ENCODE data around the gene SCG3. TPM values are rescaled to one million over a fixed set of nuclear protein-coding genes. Genes with fewer than 3 reads are reported as not detected.

SCG3 gene
- total and polyA plus RNA-seq, 2 of the 4 experiments (the other 2 are of a cell fraction) = 0.02 TPM; not detected in 1

- Histone ChIP-seq H3K79me1 (ENCODE audit: low read depth in 1 of 2, low read length in 2 of 2) (no peaks in the 10 kb centered on the region), H2AFZ (replicated peaks; ENCODE audit: low read length, poor library complexity) (no peak overlapping the region), H4K20me1 (ENCODE audit: insufficient read depth, low read length) (no peaks in the 10 kb centered on the region), H3K14ac (replicated peaks; ENCODE audit: low read depth, low read length) (no peak overlapping the region), H3K27ac (ENCODE audit: insufficient read depth, low read length) (no peak overlapping the region), H3K4me2 (ENCODE audit: low read depth, low read length) (no peak overlapping the region), H3K9me1 (ENCODE audit: insufficient read depth, low read length) (no peaks in the 10 kb centered on the region), H3K9ac (ENCODE audit: low read depth, low read length) (no peak overlapping the region), H2BK5ac (ENCODE audit: low read depth, low read length, poor library complexity, severe bottlenecking) (no peak overlapping the region), H3K36me3 (ENCODE audit: control insufficient read depth, insufficient read depth, low read length) (no peaks in the 10 kb centered on the region), H3K4me1 (ENCODE audit: control insufficient read depth, insufficient read depth, low read length) (no peaks in the 10 kb centered on the region), H2AK5ac (ENCODE audit: low read depth, low read length) (no peak overlapping the region), H4K5ac (ENCODE audit: low read depth, low read length) (no peak overlapping the region), H2BK120ac (ENCODE audit: low read depth, low read length) (no peak overlapping the region), H4K91ac (ENCODE audit: insufficient read depth, low read depth, low read length) (no peak overlapping the region), H2AK9ac (replicated peaks; ENCODE audit: low read depth, low read length, poor library complexity) (no peak overlapping the region), H2BK20ac (ENCODE audit: low read depth, low read length) (no peak overlapping the region), H3K9me3 (ENCODE audit: control insufficient read depth, insufficient read depth, low read length) (no peaks in the 10 kb centered on the region), H3K56ac (ENCODE audit: extremely low read depth, insufficient read depth, low read length) (no peak overlapping the region), H3K4ac (ENCODE audit: low read depth, low read length) (no peak overlapping the region), H4K8ac (ENCODE audit: low read depth in 2 of 2, low read length in 2 of 2) (no peak overlapping the region), H3K23ac (ENCODE audit: low read depth, low read length) (no peak overlapping the region), H3K27me3 (ENCODE audit: control insufficient read depth, insufficient read depth, low read length) (peaks cover 2% of the 10 kb centered on the region; the same call in 1 of the 2 replicates), H2BK15ac (ENCODE audit: low read depth, low read length) (no peak overlapping the region), H3K4me3 (ENCODE audit: insufficient read depth, low read depth, low read length) (no peak overlapping the region), H3K18ac (ENCODE audit: low read depth, low read length) (no peak overlapping the region)
- DNase-seq (no peak), ATAC-seq (ENCODE audit: low read depth) (no peak)
- dilution Hi-C loops (cut with HindIII; ENCODE audit: low sequenced_read_pairs, unreplicated experiment) (no loop called here), intact Hi-C loops (cut with micrococcal nuclease) (loop anchor here (10.0 kb wide), 1 partner anchor 256 kb away; no protein-coding TSS in a partner anchor), in situ Hi-C loops (cut with MboI; ENCODE audit: low sequenced_read_pairs) (no loop called here)
- no peak for TF ChIP-seq MAFK (IDR thresholded peaks at IDR 0.05; ENCODE audit: low read depth, low read length)
- no peak for TF ChIP-seq RFX5 (IDR thresholded peaks at IDR 0.05; ENCODE audit: low read depth, low read length)
- TF ChIP-seq RAD21 (IDR thresholded peaks at IDR 0.05; ENCODE audit: low read length) = no peak
- TF ChIP-seq USF2 (IDR thresholded peaks at IDR 0.05; ENCODE audit: low read depth, low read length) = no peak
- TF ChIP-seq RCOR1 (IDR thresholded peaks at IDR 0.05; ENCODE audit: insufficient replicate concordance, low read length) = no peak
- no peak for TF ChIP-seq CTCF (conservative IDR thresholded peaks at IDR 0.05; ENCODE audit: low read depth, low read length)
- no peak for TF ChIP-seq CHD1 (IDR thresholded peaks at IDR 0.05; ENCODE audit: low read depth, low read length)
- no peak for TF ChIP-seq ELK1 (IDR thresholded peaks at IDR 0.05; ENCODE audit: borderline replicate concordance, low read depth, low read length)
- no peak for TF ChIP-seq FOS (IDR thresholded peaks at IDR 0.05; ENCODE audit: low read depth, low read length)
- TF ChIP-seq SMC3 (IDR thresholded peaks at IDR 0.05; ENCODE audit: low read depth, low read length) = no peak
- no peak for TF ChIP-seq BHLHE40 (IDR thresholded peaks at IDR 0.05; ENCODE audit: low read depth, low read length)
- no peak for TF ChIP-seq POLR2A (IDR thresholded peaks at IDR 0.05; ENCODE audit: low read depth, low read length)
- TF ChIP-seq CEBPB (IDR thresholded peaks at IDR 0.05; ENCODE audit: low read depth, low read length) = no peak
- BruUV-seq (replicated peaks) = no TSS peak
- POLR2A ChIA-PET (ENCODE audit: unreplicated experiment) = no interaction called here
- CTCF ChIA-PET = no interaction called here
- no CpG with 5 or more reads among the region's 3 CpGs for WGBS, 2 experiments (ENCODE audit: extremely low coverage in 2 of 2, insufficient read length in 1 of 2)
These were observed 22.6 kb upstream of the SCG3 start for GRCh38 chr15:51658664-51659063.
